Nephron progenitor cell (in vitro differentiated cells): ENCODE data around the gene SLC37A2.

Source experiments
- DNase-seq: peaks from one replicate; pipeline ENCODE4 v3.0.0; 2021
- H3K27ac Mint-ChIP-seq: 2 replicates; pipeline ENCODE4 v1.8.0; 2021; ENCODE audit warnings: mild to moderate bottlenecking, moderate library complexity, mixed read lengths
- H3K27me3 Mint-ChIP-seq: 2 replicates; pipeline ENCODE4 v1.8.0; 2021; ENCODE audit warnings: mild to moderate bottlenecking, low read depth, mixed read lengths; ENCODE audit not compliant: poor library complexity
- H3K36me3 Mint-ChIP-seq: 2 replicates; pipeline ENCODE4 v1.8.0; 2021; ENCODE audit warnings: low read depth, mixed read lengths
- H3K4me1 Mint-ChIP-seq: 2 replicates; pipeline ENCODE4 v1.8.0; 2021; ENCODE audit warnings: mixed read lengths
- H3K4me3 Mint-ChIP-seq: 2 replicates; pipeline ENCODE4 v1.8.0; 2021; ENCODE audit warnings: mild to moderate bottlenecking, moderate library complexity, mixed read lengths
- H3K9me3 Mint-ChIP-seq: 2 replicates; pipeline ENCODE4 v1.8.0; 2021; ENCODE audit warnings: mild to moderate bottlenecking, moderate library complexity, mixed read lengths
- CTCF ChIP-seq: fragments of 200-600 bp; sonication (generic); IDR thresholded peaks from 2 replicates; pipeline ENCODE4 v1.5.0; 2021; ENCODE audit warnings: antibody characterized with exemption

Gene SLC37A2

GRCh38 chr11:125129316-125129993 is 66.3 kb downstream of the SLC37A2 start:
- no peak overlapping the region for H3K4me3 Mint-ChIP-seq
- no peaks in the 10 kb centered on the region for H3K36me3 Mint-ChIP-seq
- no peak for TF ChIP-seq CTCF
- peaks cover 39% of the 10 kb centered on the region for H3K27me3 Mint-ChIP-seq
- no peak for DNase-seq
- no peak overlapping the region for H3K27ac Mint-ChIP-seq
- H3K9me3 Mint-ChIP-seq, result peaks cover 5% of the 10 kb centered on the region
- peaks cover 37% of the 10 kb centered on the region for H3K4me1 Mint-ChIP-seq

- Mint-ChIP-seq H3K4me1 (peaks cover 49% of the 10 kb centered on the region), H3K4me3 (no peak overlapping the region), H3K36me3 (no peaks in the 10 kb centered on the region), H3K27me3 (peaks cover 36% of the 10 kb centered on the region), H3K27ac (no peak overlapping the region), H3K9me3 (peaks cover 5% of the 10 kb centered on the region)
- TF ChIP-seq CTCF, result no peak
- no peak for DNase-seq
Observed at GRCh38 chr11:125132071-125132470, 69.0 kb downstream of the SLC37A2 start.

GRCh38 chr11:125132596-125132995 is 69.5 kb downstream of the SLC37A2 start:
- DNase-seq, result no peak
- H3K9me3 Mint-ChIP-seq, result peaks cover 5% of the 10 kb centered on the region
- H3K4me3 Mint-ChIP-seq, result no peak overlapping the region
- no peaks in the 10 kb centered on the region for H3K36me3 Mint-ChIP-seq
- H3K4me1 Mint-ChIP-seq, result peaks cover 54% of the 10 kb centered on the region
- TF ChIP-seq CTCF, result no peak
- H3K27ac Mint-ChIP-seq, result peak overlapping the region; percentile 27
- peaks cover 30% of the 10 kb centered on the region for H3K27me3 Mint-ChIP-seq

GRCh38 chr11:125136001-125136400 is 72.9 kb downstream of the SLC37A2 start:
- H3K9me3 Mint-ChIP-seq, result peaks cover 5% of the 10 kb centered on the region
- no peak overlapping the region for H3K27ac Mint-ChIP-seq
- TF ChIP-seq CTCF, result no peak
- peaks cover 32% of the 10 kb centered on the region for H3K27me3 Mint-ChIP-seq
- peaks cover 73% of the 10 kb centered on the region for H3K4me1 Mint-ChIP-seq
- DNase-seq, result no peak
- H3K36me3 Mint-ChIP-seq, result no peaks in the 10 kb centered on the region
- H3K4me3 Mint-ChIP-seq, result no peak overlapping the region

- no peak for DNase-seq
- no peak for TF ChIP-seq CTCF
- H3K9me3 Mint-ChIP-seq, result no peaks in the 10 kb centered on the region
- no peaks in the 10 kb centered on the region for H3K36me3 Mint-ChIP-seq
- no peak overlapping the region for H3K27ac Mint-ChIP-seq
- H3K4me1 Mint-ChIP-seq, result peaks cover 71% of the 10 kb centered on the region
- H3K4me3 Mint-ChIP-seq, result no peak overlapping the region
- peaks cover 42% of the 10 kb centered on the region for H3K27me3 Mint-ChIP-seq
Observed at GRCh38 chr11:125138966-125139365, 75.9 kb downstream of the SLC37A2 start.

- no peak for TF ChIP-seq CTCF
- Mint-ChIP-seq H3K4me3 (no peak overlapping the region), H3K4me1 (peaks cover 71% of the 10 kb centered on the region)
Observed at GRCh38 chr11:125139778-125140177, 76.7 kb downstream of the SLC37A2 start.

More at GRCh38 chr11:125139778-125140177, 76.7 kb downstream of the SLC37A2 start:
- no peak overlapping the region for H3K27ac Mint-ChIP-seq
- no peaks in the 10 kb centered on the region for H3K36me3 Mint-ChIP-seq
- H3K9me3 Mint-ChIP-seq, result no peaks in the 10 kb centered on the region
- DNase-seq, result no peak
- peaks cover 48% of the 10 kb centered on the region for H3K27me3 Mint-ChIP-seq
